ENCODE results near the gene DNPEP.

DNA sequence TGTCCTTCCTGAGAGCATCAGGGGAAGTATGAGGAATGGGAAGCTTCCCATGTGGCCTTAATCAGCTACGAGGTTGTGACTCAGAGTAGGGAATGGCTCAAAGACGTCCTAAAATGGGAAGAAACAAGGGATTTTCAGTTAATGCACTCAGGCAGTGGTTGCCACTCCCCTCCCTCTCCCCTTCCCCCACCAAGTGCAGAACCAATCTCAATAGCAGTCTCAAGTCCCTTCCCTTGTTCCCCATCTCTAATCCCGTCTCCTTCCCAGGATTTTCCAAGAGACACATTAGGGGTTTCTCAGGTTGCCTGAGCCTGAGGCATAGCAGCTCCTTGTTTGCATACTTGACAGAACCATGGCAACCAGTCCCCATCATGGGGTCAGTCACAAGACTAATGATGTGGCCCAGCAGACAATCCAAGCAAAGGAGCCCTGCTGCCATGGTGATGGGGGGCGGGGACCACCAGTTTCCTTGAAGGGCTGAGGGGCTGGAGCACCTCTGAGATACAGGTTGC is 36.9 kb downstream of the DNPEP start:
- TF ChIP-seq, protein P1, sequence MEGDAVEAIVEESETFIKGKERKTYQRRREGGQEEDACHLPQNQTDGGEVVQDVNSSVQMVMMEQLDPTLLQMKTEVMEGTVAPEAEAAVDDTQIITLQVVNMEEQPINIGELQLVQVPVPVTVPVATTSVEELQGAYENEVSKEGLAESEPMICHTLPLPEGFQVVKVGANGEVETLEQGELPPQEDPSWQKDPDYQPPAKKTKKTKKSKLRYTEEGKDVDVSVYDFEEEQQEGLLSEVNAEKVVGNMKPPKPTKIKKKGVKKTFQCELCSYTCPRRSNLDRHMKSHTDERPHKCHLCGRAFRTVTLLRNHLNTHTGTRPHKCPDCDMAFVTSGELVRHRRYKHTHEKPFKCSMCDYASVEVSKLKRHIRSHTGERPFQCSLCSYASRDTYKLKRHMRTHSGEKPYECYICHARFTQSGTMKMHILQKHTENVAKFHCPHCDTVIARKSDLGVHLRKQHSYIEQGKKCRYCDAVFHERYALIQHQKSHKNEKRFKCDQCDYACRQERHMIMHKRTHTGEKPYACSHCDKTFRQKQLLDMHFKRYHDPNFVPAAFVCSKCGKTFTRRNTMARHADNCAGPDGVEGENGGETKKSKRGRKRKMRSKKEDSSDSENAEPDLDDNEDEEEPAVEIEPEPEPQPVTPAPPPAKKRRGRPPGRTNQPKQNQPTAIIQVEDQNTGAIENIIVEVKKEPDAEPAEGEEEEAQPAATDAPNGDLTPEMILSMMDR (IDR thresholded peaks at IDR 0.05), result no peak
- TF ChIP-seq POLR2A (IDR thresholded peaks at IDR 0.05), result no peak
